H1 (cell line): ENCODE data around the gene RMND5A. TPM values are rescaled to one million over a fixed set of nuclear protein-coding genes. Genes with fewer than 3 reads are reported as not detected.

Source experiments
- BACH1 ChIP-seq: IDR thresholded peaks from 2 replicates; pipeline ENCODE4 v1.6.1; 2012; ENCODE audit warnings: low read length, improper control_type of control experiment
- CEBPB ChIP-seq: IDR thresholded peaks from 2 replicates; pipeline ENCODE4 v1.6.1; 2012; ENCODE audit warnings: low read depth, low read length
- EZH2 ChIP-seq: fragments of 200-600 bp; sonication (generic); IDR thresholded peaks from 2 replicates; pipeline ENCODE4 v1.7.1; 2012; ENCODE audit warnings: low read depth, mild to moderate bottlenecking, moderate library complexity, low read length, inconsistent platforms; ENCODE audit not compliant: severe bottlenecking
- GTF2F1 ChIP-seq: IDR thresholded peaks from 2 replicates; pipeline ENCODE4 v1.6.1; 2012; ENCODE audit warnings: low read depth, low read length, improper control_type of control experiment, borderline replicate concordance
- SAP30 ChIP-seq: fragments of 300-600 bp; sonication (generic); IDR thresholded peaks from 2 replicates; pipeline ENCODE4 v1.7.1; 2012; ENCODE audit warnings: low read length, moderate library complexity, mild to moderate bottlenecking, inconsistent platforms; ENCODE audit not compliant: insufficient read depth, insufficient replicate concordance
- SIRT6 ChIP-seq: IDR thresholded peaks from one replicate; pipeline ENCODE4 v1.7.1; 2012; ENCODE audit warnings: low read length, inconsistent platforms
- SP2 ChIP-seq: IDR thresholded peaks from 2 replicates; pipeline ENCODE4 v1.6.1; 2012; ENCODE audit warnings: mild to moderate bottlenecking, low read length, inconsistent platforms
- SP4 ChIP-seq: IDR thresholded peaks from 2 replicates; pipeline ENCODE4 v1.6.1; 2012; ENCODE audit warnings: low read length, inconsistent platforms
- polyA plus RNA-seq, 7 experiments: library from polyadenylated mRNA; depleted of rRNA in 3 of 7; stranded (reverse) in 5 of 7; unstranded in 2 of 7; fragments of >200 nt in 5 of 7; fragments of 200-250 nt in 2 of 7; gene quantifications; 1 replicate in 5 of 7; 2 replicates in 1 of 7; 4 replicates in 1 of 7; pipeline versions ENCODE4 v1.2.1 to v1.2.3, GENCODE V29; 2011 to 2013; ENCODE audit warnings: missing spikeins in 2 of 7, mixed read lengths in 2 of 7
- total RNA-seq: library from RNA; stranded (reverse); fragmentation: NEBNext Ultra II Directional; extraction: Animal tissue kit (Norgen Biotek cat#: 25700); gene quantifications from 2 replicates; pipeline ENCODE4 v1.2.1, GENCODE V29; 2021

The RMND5A gene
- total and polyA plus RNA-seq, 2 of the 8 experiments (the other 6 are each of a cell fraction or from before 2014, with no cell fraction given) = 21.0 to 66.2 TPM

GRCh38 chr2:86703704-86704361 is 16.3 kb upstream of the RMND5A start (continued):
- TF ChIP-seq GTF2F1 (no peak), SIRT6 (no peak), SAP30 (no peak), SP4 (no peak), SP2 (no peak), BACH1 (no peak), EZH2 (no peak), CEBPB (no peak)
